Stimulated activated CD8-positive, alpha-beta memory T cell treated with anti-CD3 and anti-CD28 coated beads, Interleukin-2, amount 100 ng/mL, for 1 hour (primary cell): ENCODE data around the gene ACER3.

Experiments
- DNase-seq, 2 donors: peaks; one replicate each; pipeline ENCODE4 v3.0.0-alpha.2; 2020; ENCODE audit warnings: low read depth in 2 of 2

Gene ACER3

DNA sequence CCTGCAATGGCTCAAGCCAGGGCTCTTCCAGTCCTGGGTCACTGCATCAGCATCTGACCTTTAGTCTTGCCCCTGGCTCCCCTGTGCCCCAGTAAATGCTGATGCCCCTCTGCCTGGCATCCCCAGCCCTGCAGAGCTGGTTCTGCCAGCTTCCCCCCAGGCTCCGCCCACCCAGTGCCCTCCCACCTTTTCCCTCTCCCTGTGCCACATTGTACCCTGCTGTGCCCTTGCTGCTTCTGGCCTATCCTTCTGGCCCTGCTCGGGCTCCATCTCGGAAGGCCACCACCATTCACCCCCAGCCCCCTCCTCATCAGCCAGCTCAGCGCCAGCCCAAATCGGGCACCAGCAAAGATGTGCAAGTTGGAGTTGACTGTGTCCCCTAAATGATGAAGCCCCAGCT, 213.5 kb downstream of the ACER3 start:
- no peak for DNase-seq

DNA sequence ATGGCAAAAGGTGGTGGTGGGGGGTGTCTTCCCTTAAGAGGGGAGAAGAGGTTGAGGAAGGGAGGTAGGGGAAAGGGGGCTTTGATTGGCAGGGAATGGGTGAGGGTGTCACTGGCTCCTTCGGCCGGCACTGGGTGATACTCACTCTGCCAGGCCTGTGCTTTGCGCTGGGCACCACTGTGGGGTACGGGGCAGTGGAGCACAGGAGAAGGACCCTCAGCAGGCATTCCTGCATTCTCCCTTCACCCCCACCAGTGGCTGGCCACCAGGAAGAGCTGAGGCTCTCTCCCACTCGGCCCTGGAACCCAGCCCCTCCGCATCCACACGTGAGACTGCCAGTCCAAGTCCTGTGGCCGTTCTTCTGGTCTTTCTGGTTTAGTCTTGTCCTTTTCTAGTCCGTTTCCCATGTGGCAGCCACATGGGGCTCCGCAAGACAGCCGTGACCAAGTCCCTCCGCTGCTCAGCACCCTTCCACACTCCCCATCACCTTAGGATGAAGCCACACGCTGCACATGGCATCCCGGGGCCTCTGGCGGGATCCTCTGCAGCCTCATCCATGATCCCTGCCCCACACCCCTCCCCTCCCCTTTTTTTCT, 214.0 kb downstream of the ACER3 start:
- DNase-seq: no peak

DNA sequence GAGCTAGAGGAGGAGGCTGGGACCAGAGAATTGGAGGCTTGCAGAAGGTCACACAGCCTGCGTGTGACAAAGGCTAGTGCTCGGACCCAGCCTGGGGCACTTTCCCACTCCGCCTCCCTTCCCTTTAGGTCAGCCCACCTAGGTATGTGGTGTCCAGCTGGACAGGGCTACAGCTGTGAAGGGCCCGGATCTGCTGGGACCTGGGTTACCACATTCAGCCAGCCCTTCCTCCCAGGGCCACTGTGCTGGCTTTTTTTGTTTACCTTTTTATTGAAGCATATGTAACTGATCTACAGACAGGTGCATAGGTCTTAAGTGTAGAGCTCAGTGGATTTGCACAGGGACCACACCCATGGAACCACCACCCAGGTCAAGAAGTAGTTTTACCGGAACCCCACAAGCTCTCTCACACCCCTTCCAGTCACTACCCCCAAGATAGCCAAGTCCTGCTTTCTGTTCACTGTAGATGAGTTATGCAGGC, 214.7 kb downstream of the ACER3 start:
- no peak for DNase-seq
